OCI-LY3 (cell line): ENCODE results near the gene EEF2.
A peak's percentile ranks its signal among the peaks of the same experiment; 100 is the strongest.

ENCODE experiments used
- H2AFZ ChIP-seq: fragments of 200-600, 300-600 bp; shearing (Covaris generic); 2 replicates; pipeline ENCODE4 v1.6.0; 2014; ENCODE audit warnings: antibody characterized with exemption, low read depth, low read length
- H3K27ac ChIP-seq: fragments of 200-600, 300-600 bp; sonication (generic); 2 replicates; pipeline ENCODE4 v1.5.1; 2014; ENCODE audit warnings: mild to moderate bottlenecking, low read length, moderate library complexity, mixed read lengths
- H3K27me3 ChIP-seq: fragments of 200-600, 300-600 bp; sonication (generic); 2 replicates; pipeline ENCODE4 v1.6.1; 2014; ENCODE audit warnings: low read depth, low read length, mixed read lengths
- H3K36me3 ChIP-seq: fragments of 200-600, 300-600 bp; sonication (generic); replicated peaks from 2 replicates; pipeline ENCODE3; 2014; ENCODE audit warnings: low read depth, low read length, mixed read lengths
- H3K4me1 ChIP-seq: fragments of 300-600, 200-600 bp; sonication (generic); 2 replicates; pipeline ENCODE4 v1.6.1; 2014; ENCODE audit warnings: low read length, mixed read lengths
- H3K4me2 ChIP-seq: fragments of 200-600, 300-600 bp; sonication (generic); 2 replicates; pipeline ENCODE4 v1.6.1; 2014; ENCODE audit warnings: low read length, mixed read lengths
- H3K4me3 ChIP-seq: fragments of 300-600, 200-600 bp; sonication (generic); 2 replicates; pipeline ENCODE4 v1.5.1; 2014; ENCODE audit warnings: antibody characterized with exemption, mild to moderate bottlenecking, low read length, moderate library complexity
- H3K79me2 ChIP-seq: fragments of 300-600, 200-600 bp; shearing (Covaris generic); 2 replicates; pipeline ENCODE4 v1.6.1; 2014; ENCODE audit warnings: mild to moderate bottlenecking, low read length, mixed read lengths
- H3K9ac ChIP-seq: fragments of 300-600, 200-600 bp; shearing (Covaris generic); 2 replicates; pipeline ENCODE4 v1.6.0; 2014; ENCODE audit warnings: mild to moderate bottlenecking, low read length, moderate library complexity
- H3K9me3 ChIP-seq: fragments of 200-600, 300-600 bp; shearing (Covaris generic); 2 replicates; pipeline ENCODE4 v1.6.1; 2014; ENCODE audit warnings: low read length, mixed read lengths; ENCODE audit not compliant: insufficient read depth
- H4K20me1 ChIP-seq: fragments of 200-600, 300-600 bp; sonication (generic); 2 replicates; pipeline ENCODE4 v1.6.1; 2016; ENCODE audit warnings: low read length, mixed read lengths; ENCODE audit not compliant: insufficient read depth
- CTCF ChIP-seq: fragments of 200-600, 300-600 bp; sonication (generic); IDR thresholded peaks from 2 replicates; pipeline ENCODE4 v1.5.1; 2014; ENCODE audit warnings: antibody characterized with exemption, low read length, low read depth
- EZH2phosphoT487 ChIP-seq: fragments of 200-600 bp; shearing (Covaris generic); IDR thresholded peaks from 2 replicates; pipeline ENCODE4 v1.6.1; 2018; ENCODE audit warnings: antibody characterized with exemption, mixed run types, low read depth

The EEF2 gene

DNA sequence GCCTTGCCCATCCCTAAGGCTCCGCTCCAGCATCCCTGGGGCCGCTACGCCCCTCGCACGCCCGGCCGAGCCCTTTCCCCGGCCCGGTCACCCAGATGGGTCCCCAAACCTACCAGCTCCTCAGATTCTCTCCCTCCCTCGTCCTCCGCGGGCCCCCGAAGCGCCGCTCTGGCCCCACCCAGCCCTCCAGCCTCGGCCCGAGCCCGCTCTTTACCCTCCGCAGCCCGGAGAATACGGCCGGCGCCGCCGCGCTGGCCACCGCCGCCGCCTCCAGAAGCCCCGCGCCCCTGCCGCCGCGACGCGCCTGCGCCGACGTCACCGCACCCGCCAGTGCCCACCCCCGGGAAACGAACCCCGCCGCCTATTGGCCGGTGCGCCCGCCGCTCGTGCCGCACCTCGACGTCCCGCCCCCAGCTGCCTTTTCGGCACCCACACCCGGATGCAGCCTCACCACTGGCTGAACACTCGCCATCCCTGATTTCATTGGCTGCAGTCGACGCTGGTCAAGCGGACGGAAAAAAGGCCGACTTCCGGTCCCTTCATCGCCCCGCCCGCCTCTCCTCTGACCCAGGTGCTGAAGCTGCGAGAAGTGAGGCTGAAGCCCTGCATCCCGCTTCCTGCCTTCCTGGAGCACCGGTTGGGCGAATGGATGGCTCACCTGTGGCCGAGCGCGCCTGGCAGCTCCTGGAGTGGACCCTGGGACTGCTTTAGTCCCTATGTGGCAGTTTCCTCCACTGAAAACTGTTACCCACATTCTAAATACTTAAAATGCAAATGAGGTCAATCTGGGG, 14.3 kb downstream of the EEF2 start, which contains the start of gene DAPK3:
Gene DAPK3, minus strand, starts transcription at position 292 of the 791 bp plus-strand sequence. CDS start 1,364 bp downstream, outside the sequence.
- H4K20me1 ChIP-seq = peaks cover 15% of the 10 kb centered on the region
- H3K79me2 ChIP-seq = peaks cover 22% of the 10 kb centered on the region
- H3K4me1 ChIP-seq = peaks cover 10% of the 10 kb centered on the region
- peak within 1 kb of the TSS; percentile 52; the same call in 1 of the 2 replicates for H2AFZ ChIP-seq
- peak within 1 kb of the TSS; percentile 90 for H3K4me3 ChIP-seq
- peak within 1 kb of the TSS; percentile 84 for H3K4me2 ChIP-seq
- H3K9me3 ChIP-seq = no peaks in the 10 kb centered on the region
- H3K9ac ChIP-seq = peak within 1 kb of the TSS; percentile 86
- TF ChIP-seq CTCF (no peak), EZH2phosphoT487 (no peak)
- H3K27ac ChIP-seq = peak within 1 kb of the TSS; percentile 73
- no peaks in the 10 kb centered on the region for H3K27me3 ChIP-seq
- peaks cover 29% of the 10 kb centered on the region for H3K36me3 ChIP-seq

GRCh38 chr19:3970313-3970807, 14.9 kb downstream of the EEF2 start:
- H3K27me3 ChIP-seq = no peaks in the 10 kb centered on the region
- H3K9ac ChIP-seq = peak overlapping the region; percentile 86
- H3K4me1 ChIP-seq = peaks cover 10% of the 10 kb centered on the region
- TF ChIP-seq CTCF (no peak), EZH2phosphoT487 (no peak)
- H4K20me1 ChIP-seq = peaks cover 9% of the 10 kb centered on the region
- H3K4me3 ChIP-seq = peak overlapping the region; percentile 90
- 0 out of 2 replicates have a peak overlapping the region, but pooled peaks have one; percentile 24 for H3K27ac ChIP-seq
- H3K4me2 ChIP-seq = peak overlapping the region; percentile 84
- H2AFZ ChIP-seq = peak overlapping the region; percentile 52; the same call in 1 of the 2 replicates
- H3K9me3 ChIP-seq = no peaks in the 10 kb centered on the region
- H3K79me2 ChIP-seq = peaks cover 20% of the 10 kb centered on the region
- H3K36me3 ChIP-seq = peaks cover 28% of the 10 kb centered on the region

- Histone ChIP-seq H2AFZ (no peak overlapping the region), H3K27ac (no peak overlapping the region), H3K9ac (peak overlapping the region; percentile 86), H3K9me3 (no peaks in the 10 kb centered on the region), H3K4me2 (peak overlapping the region; percentile 84), H3K4me1 (peaks cover 10% of the 10 kb centered on the region), H3K4me3 (peak overlapping the region; percentile 90), H3K27me3 (no peaks in the 10 kb centered on the region), H3K79me2 (peaks cover 20% of the 10 kb centered on the region), H4K20me1 (peaks cover 4% of the 10 kb centered on the region; the same call in 1 of the 2 replicates), H3K36me3 (peaks cover 27% of the 10 kb centered on the region)
- no peak for TF ChIP-seq EZH2phosphoT487
- TF ChIP-seq CTCF = no peak
Measured at GRCh38 chr19:3969435-3970312, 15.6 kb downstream of the EEF2 start.
